ENCODE results near the gene RABGAP1L. TPM values are rescaled to one million over a fixed set of nuclear protein-coding genes. Genes with fewer than 3 reads are reported as not detected.

The RABGAP1L gene
- total and polyA plus RNA-seq, 2 donors from 2014 or later = 16.2 to 48.5 TPM

GRCh38 chr1:174165471-174166137, 6.3 kb downstream of the RABGAP1L start:
- Histone ChIP-seq H3K9me3 (ENCODE audit: control insufficient read depth in 2 of 3, insufficient read depth in 1 of 3, low read length in 3 of 3) (no peaks in the 10 kb centered on the region), H3K4me3 (ENCODE audit: low read length in 3 of 3) (no peak overlapping the region), H3K9ac (ENCODE audit: low read length in 3 of 3) (no peak overlapping the region), H3K27ac (ENCODE audit: low read depth in 2 of 2, low read length in 2 of 2) (no peak overlapping the region), H3K36me3 (ENCODE audit: control insufficient read depth in 2 of 3, insufficient read depth in 3 of 3, low read length in 3 of 3) (no peaks in the 10 kb centered on the region), H3K4me1 (ENCODE audit: control insufficient read depth in 2 of 3, insufficient read depth in 2 of 3, low read depth in 1 of 3, low read length in 3 of 3) (peaks cover 0 to 7% (median 0%) of the 10 kb centered on the region in 3 donors), H3K27me3 (ENCODE audit: control insufficient read depth, insufficient read depth, low read length) (no peaks in the 10 kb centered on the region)
- no peak for TF ChIP-seq CTCF (IDR thresholded peaks at IDR 0.05; ENCODE audit: borderline replicate concordance, extremely low read depth, insufficient read depth)
- FAIRE-seq (no peak), DNase-seq (no peak)
- intact Hi-C loops (cut with DNase I) = no loop called here

GRCh38 chr1:174166530-174167264, 7.4 kb downstream of the RABGAP1L start:
- H3K36me3 ChIP-seq (ENCODE audit: control insufficient read depth in 2 of 3, insufficient read depth in 3 of 3, low read length in 3 of 3) = no peaks in the 10 kb centered on the region
- FAIRE-seq (no peak), DNase-seq (no peak)
- H3K27me3 ChIP-seq (ENCODE audit: control insufficient read depth, insufficient read depth, low read length) = no peaks in the 10 kb centered on the region
- intact Hi-C loops (cut with DNase I) = no loop called here
- H3K9ac ChIP-seq (ENCODE audit: low read length in 3 of 3) = no peak overlapping the region
- no peak overlapping the region for H3K4me3 ChIP-seq (ENCODE audit: low read length in 3 of 3)
- no peak for TF ChIP-seq CTCF (IDR thresholded peaks at IDR 0.05; ENCODE audit: borderline replicate concordance, extremely low read depth, insufficient read depth)
- no peak overlapping the region for H3K27ac ChIP-seq (ENCODE audit: low read depth in 2 of 2, low read length in 2 of 2)
- H3K9me3 ChIP-seq (ENCODE audit: control insufficient read depth in 2 of 3, insufficient read depth in 1 of 3, low read length in 3 of 3) = no peaks in the 10 kb centered on the region
- peaks cover 0 to 7% (median 0%) of the 10 kb centered on the region in 3 donors for H3K4me1 ChIP-seq (ENCODE audit: control insufficient read depth in 2 of 3, insufficient read depth in 2 of 3, low read depth in 1 of 3, low read length in 3 of 3)

GRCh38 chr1:174167265-174167803, 8.0 kb downstream of the RABGAP1L start:
- no peak for DNase-seq

More at GRCh38 chr1:174167265-174167803, 8.0 kb downstream of the RABGAP1L start:
- Histone ChIP-seq H3K9me3 (ENCODE audit: control insufficient read depth in 2 of 3, insufficient read depth in 1 of 3, low read length in 3 of 3) (no peaks in the 10 kb centered on the region), H3K4me3 (ENCODE audit: low read length in 3 of 3) (no peak overlapping the region), H3K9ac (ENCODE audit: low read length in 3 of 3) (no peak overlapping the region), H3K27ac (ENCODE audit: low read depth in 2 of 2, low read length in 2 of 2) (no peak overlapping the region), H3K36me3 (ENCODE audit: control insufficient read depth in 2 of 3, insufficient read depth in 3 of 3, low read length in 3 of 3) (no peaks in the 10 kb centered on the region), H3K27me3 (ENCODE audit: control insufficient read depth, insufficient read depth, low read length) (no peaks in the 10 kb centered on the region), H3K4me1 (ENCODE audit: control insufficient read depth in 2 of 3, insufficient read depth in 2 of 3, low read depth in 1 of 3, low read length in 3 of 3) (peaks cover 0 to 7% (median 0%) of the 10 kb centered on the region in 3 donors)
- TF ChIP-seq CTCF (IDR thresholded peaks at IDR 0.05; ENCODE audit: borderline replicate concordance, extremely low read depth, insufficient read depth) = no peak
- FAIRE-seq = no peak
- intact Hi-C loops (cut with DNase I) = no loop called here
